HG02759 (cell line): ENCODE data around the gene FOXC1.
A peak's percentile ranks its signal among the peaks of the same experiment; 100 is the strongest.

Experiments
- ATAC-seq: cut with Tn5 transposase; IDR thresholded peaks from one replicate; pipeline ENCODE4 v1.9.1; 2021; ENCODE audit warnings: mild to moderate bottlenecking, moderate library complexity; ENCODE audit not compliant: unreplicated experiment

Gene FOXC1

GRCh38 chr6:1609648-1610496 is at the start of gene FOXC1:
Gene FOXC1 (plus strand): TSS chr6:1609915. CDS start chr6:1610446, 531 bp downstream.
- peak; percentile 64 for ATAC-seq

- ATAC-seq, result no peak
Measured at GRCh38 chr6:1560281-1561058, 49.2 kb upstream of the FOXC1 start.

GRCh38 chr6:1561355-1561754 is 48.4 kb upstream of the FOXC1 start:
- ATAC-seq, result no peak

GRCh38 chr6:1562171-1562955 is 47.4 kb upstream of the FOXC1 start:
- ATAC-seq, result no peak

GRCh38 chr6:1569377-1569776 is 40.3 kb upstream of the FOXC1 start:
- ATAC-seq, result no peak

GRCh38 chr6:1570848-1571247 is 38.9 kb upstream of the FOXC1 start:
- no peak for ATAC-seq

GRCh38 chr6:1572892-1573291 is 36.8 kb upstream of the FOXC1 start:
- ATAC-seq, result no peak

- no peak for ATAC-seq
Measured at GRCh38 chr6:1574083-1574761, 35.5 kb upstream of the FOXC1 start.

GRCh38 chr6:1574890-1575209 is 34.9 kb upstream of the FOXC1 start:
- no peak for ATAC-seq

- ATAC-seq, result peak; percentile 46
Measured at GRCh38 chr6:1575210-1576041, 34.3 kb upstream of the FOXC1 start.

- no peak for ATAC-seq
Measured at GRCh38 chr6:1576166-1576565, 33.5 kb upstream of the FOXC1 start.

GRCh38 chr6:1576711-1577110 is 33.0 kb upstream of the FOXC1 start:
- ATAC-seq, result no peak

- ATAC-seq, result no peak
Measured at GRCh38 chr6:1577146-1577680, 32.5 kb upstream of the FOXC1 start.

- ATAC-seq, result peak; percentile 66
Measured at GRCh38 chr6:1577896-1578745, 31.6 kb upstream of the FOXC1 start.

GRCh38 chr6:1579096-1579495 is 30.6 kb upstream of the FOXC1 start:
- no peak for ATAC-seq

GRCh38 chr6:1580109-1580508 is 29.6 kb upstream of the FOXC1 start:
- no peak for ATAC-seq

GRCh38 chr6:1580585-1580984 is 29.1 kb upstream of the FOXC1 start:
- ATAC-seq, result no peak

- no peak for ATAC-seq
Measured at GRCh38 chr6:1581120-1581991, 28.4 kb upstream of the FOXC1 start.
